IMR-90 (cell line): ENCODE results near the gene SEC61B.

ENCODE experiments used
- BHLHE40 ChIP-seq: fragments of 150-350 bp; IDR thresholded peaks from 2 replicates; pipeline ENCODE4 v1.6.1; 2016; ENCODE audit warnings: mild to moderate bottlenecking, low read depth, low read length
- CHD1 ChIP-seq: IDR thresholded peaks from 2 replicates; pipeline ENCODE4 v1.6.1; 2012; ENCODE audit warnings: low read depth, low read length, improper control_type of control experiment
- CTCF ChIP-seq: conservative IDR thresholded peaks from 2 replicates; pipeline ENCODE4 v1.5.1; 2012; ENCODE audit warnings: mild to moderate bottlenecking, low read depth, low read length, improper control_type of control experiment
- ELK1 ChIP-seq: fragments of 150-350 bp; IDR thresholded peaks from 2 replicates; pipeline ENCODE4 v1.6.1; 2016; ENCODE audit warnings: low read depth, mild to moderate bottlenecking, low read length, moderate library complexity, borderline replicate concordance
- MAFK ChIP-seq: IDR thresholded peaks from 2 replicates; pipeline ENCODE4 v1.6.1; 2012; ENCODE audit warnings: low read depth, low read length, improper control_type of control experiment
- MAZ ChIP-seq: IDR thresholded peaks from 2 replicates; pipeline ENCODE4 v1.6.1; 2012; ENCODE audit warnings: low read depth, mild to moderate bottlenecking, low read length, improper control_type of control experiment, moderate library complexity, borderline replicate concordance
- POLR2A ChIP-seq: IDR thresholded peaks from 2 replicates; pipeline ENCODE4 v1.6.1; 2012; ENCODE audit warnings: mild to moderate bottlenecking, low read depth, low read length
- RAD21 ChIP-seq: IDR thresholded peaks from 2 replicates; pipeline ENCODE4 v1.6.1; 2012; ENCODE audit warnings: low read length, improper control_type of control experiment
- RCOR1 ChIP-seq: IDR thresholded peaks from 2 replicates; pipeline ENCODE4 v1.6.1; 2012; ENCODE audit warnings: mild to moderate bottlenecking, low read length, improper control_type of control experiment; ENCODE audit not compliant: insufficient replicate concordance
- RFX5 ChIP-seq: IDR thresholded peaks from 2 replicates; pipeline ENCODE4 v1.8.0; 2012; ENCODE audit warnings: low read depth, mild to moderate bottlenecking, low read length, moderate library complexity
- SMC3 ChIP-seq: fragments of 150-350 bp; IDR thresholded peaks from 2 replicates; pipeline ENCODE4 v1.6.1; 2016; ENCODE audit warnings: low read depth, mild to moderate bottlenecking, antibody characterized with exemption, low read length, moderate library complexity
- USF2 ChIP-seq: fragments of 150-350 bp; IDR thresholded peaks from 2 replicates; pipeline ENCODE4 v1.6.1; 2017; ENCODE audit warnings: mild to moderate bottlenecking, antibody characterized with exemption, low read length, low read depth

GRCh38 chr9:99184110-99184474, 38.0 kb upstream of the SEC61B start:
- TF ChIP-seq CTCF (no peak), POLR2A (no peak), BHLHE40 (no peak), RCOR1 (no peak), RAD21 (no peak), RFX5 (no peak), CHD1 (no peak), MAZ (no peak), ELK1 (no peak), USF2 (no peak), MAFK (no peak), SMC3 (no peak)
